Measurements from ENCODE around the gene CCN6.

CCN6 gene

DNA sequence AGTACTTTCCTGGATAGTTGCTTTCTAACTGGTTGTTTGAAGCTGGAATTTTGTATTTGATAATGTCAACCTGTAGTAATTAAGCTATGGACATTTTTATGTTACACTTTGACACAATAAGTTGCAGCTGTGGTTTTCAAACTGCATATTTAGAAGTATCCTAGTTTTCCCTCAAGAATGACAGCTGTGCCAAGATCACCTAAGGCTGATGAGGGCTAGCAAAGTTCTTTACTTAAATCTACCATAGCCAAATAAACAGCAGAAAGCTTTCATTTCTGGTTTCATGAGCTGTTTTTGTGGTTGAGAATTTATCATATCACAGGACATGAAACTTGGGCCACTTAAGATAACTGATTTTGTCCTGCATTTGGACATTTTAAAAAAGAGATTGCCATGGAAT, 64.1 kb downstream of the CCN6 start:
- DNase-seq: no peak
